RKO (cell line): Measurements from ENCODE around the gene FOXF1.

Source experiments
- DNase-seq: peaks from one replicate; pipeline ENCODE4 v3.0.0-alpha.2; 2016; ENCODE audit warnings: low spot score

FOXF1 gene

DNA sequence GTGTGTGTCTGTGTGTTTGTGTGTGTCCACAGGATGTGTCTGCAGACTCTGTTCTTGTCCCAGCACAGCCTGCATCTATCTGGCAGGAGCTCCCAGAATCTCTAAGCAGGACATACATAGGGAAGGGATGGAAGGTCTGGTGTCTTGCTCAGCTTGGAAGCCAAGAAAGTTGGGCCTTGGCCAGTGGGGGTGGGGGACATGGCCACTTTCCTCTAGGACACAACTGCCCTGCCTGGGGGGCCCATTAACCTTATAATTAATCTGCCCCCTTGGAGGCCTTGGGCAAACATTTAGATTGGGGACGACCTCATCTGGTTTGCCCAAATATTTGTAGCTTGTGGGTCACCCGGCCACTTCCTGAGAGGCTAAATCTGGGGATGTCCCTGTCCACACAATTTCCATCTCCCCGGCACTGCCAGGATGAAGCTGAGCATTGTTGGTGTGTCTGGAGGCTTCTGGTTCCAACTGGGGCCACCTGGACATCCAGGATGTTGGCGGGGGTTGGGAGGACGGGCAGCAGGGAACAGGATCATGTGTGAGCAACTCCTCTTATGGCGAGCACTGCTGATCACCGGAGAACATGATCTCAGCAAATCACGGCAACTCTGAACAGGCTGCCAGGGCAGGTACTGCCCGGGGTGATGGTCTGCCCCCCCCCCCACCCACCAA lies 17.2 kb upstream of the FOXF1 start:
- DNase-seq, result no peak

DNA sequence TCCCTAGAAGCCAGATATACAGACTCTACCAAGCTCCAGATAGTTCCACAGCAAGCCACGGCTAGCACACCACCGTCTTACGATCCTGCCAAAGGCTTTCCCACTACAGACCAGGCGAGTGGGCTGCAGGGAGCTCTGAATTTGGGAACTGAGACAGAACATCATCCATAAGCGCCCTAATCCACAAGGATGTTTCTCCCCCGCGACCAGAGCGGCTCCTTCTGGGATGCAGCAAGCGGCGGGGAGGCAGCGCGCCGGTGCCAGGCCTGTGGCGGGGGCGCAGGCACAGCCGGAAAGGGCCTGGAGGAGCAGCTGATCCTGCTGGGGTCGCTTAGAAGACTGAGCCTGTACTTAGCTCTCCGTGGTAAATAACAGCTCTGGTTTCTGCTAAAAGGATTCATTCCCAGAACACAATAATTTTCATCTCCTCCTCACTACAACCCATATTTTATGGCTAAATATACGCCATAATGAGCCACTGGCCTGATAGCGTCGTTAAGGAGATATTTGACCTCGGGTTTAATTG lies 16.2 kb upstream of the FOXF1 start:
- no peak for DNase-seq

DNA sequence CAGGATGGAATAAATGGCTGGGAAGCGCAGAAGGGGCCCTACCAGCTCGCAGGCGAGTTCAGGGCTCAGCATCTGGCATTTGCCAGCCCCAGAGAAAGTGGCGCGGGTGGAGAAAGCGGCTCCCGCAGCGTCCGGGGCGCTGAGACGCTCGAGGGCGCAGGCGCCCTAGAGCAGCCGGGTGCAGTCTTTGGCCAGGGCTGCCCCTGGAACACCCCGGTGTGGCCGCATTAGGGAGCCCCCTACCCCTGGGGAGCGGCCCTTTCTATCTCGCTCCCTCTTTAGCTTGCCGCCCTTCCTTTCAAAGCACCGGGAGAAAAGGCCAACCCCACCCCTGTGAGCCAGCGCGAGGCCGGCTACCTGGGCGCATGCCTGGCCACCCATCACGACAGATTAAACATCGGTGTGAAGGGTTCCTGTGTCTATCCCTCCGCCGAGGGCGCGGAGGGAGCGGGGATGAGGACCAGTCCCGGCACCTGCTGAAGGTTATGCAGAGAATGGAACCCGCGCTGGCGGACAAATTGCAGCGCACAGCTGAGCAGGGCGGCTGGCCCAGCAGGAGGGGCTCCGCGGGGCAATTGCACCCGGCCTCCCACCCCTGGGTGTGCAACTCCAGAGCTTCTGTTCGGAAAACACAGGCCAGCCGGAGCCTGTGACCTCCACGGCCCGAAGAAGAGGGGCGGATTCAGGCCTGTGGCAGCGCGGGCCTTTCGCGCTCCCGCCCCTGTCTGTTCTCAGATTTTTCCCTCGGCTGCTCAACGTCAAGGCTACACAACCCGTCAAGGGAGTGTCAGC lies 15.6 kb upstream of the FOXF1 start:
- no peak for DNase-seq

DNA sequence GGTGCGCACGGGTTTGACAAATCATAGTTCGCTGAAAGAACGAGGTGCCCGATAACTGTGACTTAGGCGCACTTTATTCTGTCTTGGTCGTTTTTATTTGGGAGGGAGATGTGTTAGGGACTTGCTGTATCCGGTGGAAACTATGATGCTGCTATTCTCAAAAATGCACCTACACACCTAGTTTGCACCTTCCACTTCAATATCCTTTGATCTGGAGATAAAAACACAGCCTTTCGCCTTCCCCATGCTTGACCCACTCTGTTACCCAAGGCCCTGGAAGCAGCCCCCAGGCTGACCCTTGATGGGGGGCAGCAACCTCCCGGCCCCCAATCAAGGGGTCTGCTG lies 15.0 kb upstream of the FOXF1 start:
- no peak for DNase-seq

DNA sequence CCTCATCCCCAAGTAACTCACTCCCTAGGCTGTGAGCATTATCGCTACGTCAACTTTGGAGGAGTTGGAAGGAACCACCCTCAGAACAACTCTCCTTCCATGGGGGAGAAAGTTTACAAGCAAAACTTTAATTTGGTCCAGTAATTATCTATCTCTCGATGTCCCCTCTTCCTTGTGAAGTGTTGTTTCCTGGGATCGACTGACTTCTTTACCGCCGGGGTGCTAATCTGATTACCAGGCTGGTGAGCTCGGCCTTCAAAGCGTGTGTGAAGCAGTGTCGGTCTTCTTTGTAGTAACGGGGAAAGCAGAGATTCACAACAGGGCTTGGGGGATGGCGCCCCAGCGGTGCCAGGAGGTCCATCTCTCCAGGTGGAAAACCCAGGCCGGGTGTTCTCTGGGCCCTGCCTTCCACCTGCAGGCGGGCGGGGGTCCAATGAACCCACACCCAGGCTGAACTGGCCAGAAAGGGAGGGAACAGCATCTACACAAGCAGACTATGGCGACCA lies 14.5 kb upstream of the FOXF1 start:
- no peak for DNase-seq

DNA sequence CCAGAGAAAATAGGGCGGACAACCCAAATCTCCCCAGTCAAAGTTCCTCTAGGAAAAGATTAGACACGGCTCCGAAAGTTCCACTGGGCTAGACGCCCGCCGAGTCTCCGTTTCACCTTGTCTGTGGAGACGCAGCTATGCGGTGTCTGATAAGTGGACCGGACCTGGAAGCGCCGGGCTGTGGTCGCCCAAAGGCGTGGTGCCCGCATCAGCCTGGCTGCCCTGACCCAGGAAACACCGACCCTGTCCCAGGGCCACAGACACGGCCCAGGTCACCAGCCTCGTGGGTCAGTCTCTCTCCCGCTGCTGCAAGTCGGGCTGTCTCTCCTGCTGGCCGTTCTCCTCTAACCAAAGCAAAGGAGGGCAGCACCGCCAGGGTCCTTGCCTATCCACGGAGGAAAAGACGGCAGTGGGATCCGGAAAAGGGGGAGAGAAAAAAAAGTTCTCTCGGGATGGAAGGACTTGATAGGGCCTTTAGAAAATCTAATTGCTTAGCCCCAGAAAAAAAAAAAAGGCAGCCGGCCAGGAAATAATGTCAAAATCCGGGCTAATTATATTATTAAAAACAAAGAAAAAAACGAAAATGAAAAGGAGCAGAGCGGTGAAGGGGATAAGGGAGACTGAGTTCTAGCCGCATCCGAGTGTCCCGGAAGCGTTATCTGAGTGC lies 13.9 kb upstream of the FOXF1 start:
- no peak for DNase-seq

DNA sequence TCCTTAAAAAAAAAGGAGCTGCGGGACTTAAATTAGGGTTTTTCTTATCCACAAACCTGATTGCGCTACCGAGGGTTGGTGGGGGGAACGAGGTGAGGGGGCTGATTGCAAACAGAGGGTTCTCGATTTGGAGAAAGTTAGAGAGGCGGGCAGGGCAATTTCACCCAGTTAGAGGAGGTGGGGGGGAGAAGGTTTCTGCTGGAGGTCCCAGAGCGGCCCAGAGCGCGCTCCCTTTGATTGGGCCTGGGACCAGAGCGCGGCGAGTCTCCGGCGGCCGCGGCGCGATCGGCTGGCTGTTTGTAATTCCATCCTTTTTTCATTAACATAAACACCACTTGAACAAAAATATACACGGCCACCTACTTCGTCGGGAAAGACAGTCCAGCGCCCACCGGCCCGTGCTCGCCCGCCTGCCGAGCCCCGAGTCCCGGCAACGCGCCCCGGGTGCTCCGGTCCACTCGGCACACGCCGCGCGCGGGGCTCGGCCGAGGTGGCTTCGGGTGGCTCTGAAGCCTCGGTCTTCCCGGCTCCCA lies 13.3 kb upstream of the FOXF1 start:
- DNase-seq, result no peak

DNA sequence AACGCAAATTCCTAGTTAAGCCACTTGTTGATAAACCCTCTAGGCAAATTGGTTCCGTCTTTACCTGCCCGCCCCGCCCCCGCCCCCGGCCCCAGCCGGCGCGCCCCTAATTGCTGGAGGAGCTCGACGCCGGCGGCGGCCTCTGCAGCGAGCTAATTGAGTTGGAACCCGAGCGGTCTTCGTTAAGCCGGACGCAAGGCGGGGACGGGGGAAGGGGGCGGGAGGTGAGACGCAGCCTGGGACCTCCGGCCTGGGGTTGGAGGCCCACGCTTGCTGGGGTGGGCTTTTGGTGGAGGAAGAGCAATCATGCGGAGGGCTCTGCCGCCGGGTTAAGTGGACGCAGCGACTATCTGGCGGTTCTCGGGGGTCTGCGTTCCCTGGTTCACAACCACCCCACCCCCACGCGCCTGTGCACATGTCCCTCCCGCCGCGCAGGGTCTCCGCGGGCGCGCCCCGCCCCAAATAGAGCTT lies 12.7 kb upstream of the FOXF1 start:
- no peak for DNase-seq

DNA sequence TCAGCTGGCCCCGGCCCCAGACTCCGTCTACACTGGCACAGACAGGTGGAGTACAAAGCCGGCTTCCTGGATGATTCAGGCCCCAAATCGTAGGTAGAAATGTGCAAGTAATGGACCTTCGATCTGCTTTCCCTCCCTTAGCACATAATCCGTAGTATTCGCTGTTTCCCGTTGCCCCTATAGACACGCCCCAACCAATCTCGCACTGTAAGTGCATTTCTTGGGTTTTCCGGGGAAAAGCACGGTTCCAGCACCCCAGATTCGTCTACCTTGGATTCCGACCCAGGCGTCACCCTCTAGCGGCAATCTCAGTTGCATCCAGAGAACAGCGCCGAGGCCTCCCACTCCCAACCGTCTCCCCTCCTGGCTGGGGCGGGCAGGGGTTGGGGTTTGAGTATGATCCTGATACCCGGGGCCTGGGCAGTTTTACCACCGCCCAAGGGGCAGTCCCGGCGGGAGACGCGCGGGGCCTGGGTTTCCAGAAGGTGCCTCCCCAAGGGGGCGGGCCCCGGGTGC lies 12.1 kb upstream of the FOXF1 start:
- no peak for DNase-seq

DNA sequence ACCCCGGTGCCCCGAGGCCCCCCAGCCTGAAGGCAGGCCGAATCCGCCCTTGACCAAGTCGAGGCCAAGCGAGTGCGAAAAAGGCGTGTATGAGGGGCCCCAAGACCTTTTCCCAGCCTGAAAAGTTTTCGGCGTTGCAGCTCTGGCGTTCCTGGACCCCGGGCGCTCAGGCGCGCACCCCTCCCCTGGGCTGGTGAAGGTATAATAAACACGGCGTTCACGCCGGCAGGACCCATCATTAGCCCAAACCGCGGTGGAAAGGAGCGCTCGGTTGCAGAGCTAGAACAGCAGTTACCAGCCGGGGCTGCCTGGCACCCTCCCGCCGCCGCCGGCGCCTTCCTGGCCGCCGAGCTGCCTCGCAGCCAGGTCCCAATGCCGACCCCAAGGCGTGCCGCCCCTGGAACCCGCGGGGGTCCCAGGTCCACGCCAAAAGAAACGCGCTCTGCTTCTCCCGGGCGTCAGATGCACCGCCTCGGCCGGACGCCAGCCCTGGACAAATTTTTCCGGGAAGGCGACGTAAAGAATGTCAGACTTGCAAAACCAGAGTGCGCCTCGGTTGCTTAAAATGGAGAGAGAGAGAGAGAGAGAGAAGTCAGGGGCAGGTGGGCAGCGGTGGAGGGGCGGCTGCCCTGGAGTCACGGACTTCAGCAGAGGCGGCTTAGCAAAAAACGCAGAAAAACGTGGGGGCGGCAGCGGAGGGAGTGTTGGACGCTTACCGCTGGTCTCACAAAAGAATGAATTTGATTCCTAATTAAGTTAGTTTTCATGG lies 11.5 kb upstream of the FOXF1 start:
- DNase-seq, result no peak

DNA sequence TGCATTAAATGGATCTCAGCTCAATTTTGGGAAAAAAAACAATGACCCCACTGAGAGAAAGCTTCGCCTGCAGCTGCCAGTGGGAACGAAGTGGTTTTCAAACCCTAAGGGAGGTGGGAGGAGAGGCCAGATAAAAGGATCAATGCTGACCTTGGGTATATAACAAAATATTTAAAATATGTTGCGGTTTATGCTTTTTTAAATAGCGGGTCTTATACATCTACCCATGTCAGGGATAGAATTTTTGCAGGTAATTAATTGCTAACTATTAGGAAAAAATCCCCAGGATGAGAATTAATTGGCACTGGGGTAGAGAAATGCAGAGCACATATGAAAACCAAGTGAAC lies 10.9 kb upstream of the FOXF1 start:
- no peak for DNase-seq

DNA sequence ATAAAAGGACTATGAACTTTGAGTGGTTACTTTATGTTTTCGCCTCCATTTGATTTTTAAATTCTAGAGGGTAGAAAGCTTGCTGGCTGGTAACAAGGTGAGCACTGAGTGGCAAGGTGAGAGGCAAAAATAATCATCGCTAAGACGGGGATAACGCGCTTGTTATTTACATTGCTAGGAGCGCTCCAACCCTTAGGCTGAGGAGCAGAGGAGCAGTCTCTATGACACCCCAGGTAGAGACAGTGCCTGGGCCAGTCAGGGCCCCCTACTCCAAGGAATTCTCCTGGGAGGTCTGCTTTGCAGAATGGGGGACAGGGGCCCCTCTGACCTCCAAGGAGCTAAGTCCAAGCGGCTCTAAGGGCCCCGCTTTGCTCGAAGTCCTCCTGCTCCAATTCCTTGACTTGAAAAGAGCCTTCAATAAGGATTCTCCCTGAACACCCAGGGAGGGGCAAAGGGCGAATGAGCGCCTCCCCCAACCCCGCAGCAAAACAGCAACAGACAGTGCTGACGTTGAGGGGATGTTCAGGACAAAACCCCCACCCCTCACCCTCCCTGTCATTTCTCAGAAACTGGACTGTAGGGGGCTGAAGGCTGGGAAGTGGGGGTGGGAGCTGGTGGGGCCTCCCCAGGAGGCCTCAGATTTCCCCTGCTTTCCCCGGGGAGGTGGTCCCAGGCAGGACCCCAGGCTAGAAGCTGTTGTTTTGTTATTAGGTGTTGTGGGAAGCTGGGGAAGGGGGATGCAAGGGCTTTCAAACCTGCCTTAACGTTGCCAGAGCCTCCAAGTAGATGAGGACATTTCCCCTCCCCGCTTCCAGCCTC lies 10.2 kb upstream of the FOXF1 start:
- no peak for DNase-seq

DNA sequence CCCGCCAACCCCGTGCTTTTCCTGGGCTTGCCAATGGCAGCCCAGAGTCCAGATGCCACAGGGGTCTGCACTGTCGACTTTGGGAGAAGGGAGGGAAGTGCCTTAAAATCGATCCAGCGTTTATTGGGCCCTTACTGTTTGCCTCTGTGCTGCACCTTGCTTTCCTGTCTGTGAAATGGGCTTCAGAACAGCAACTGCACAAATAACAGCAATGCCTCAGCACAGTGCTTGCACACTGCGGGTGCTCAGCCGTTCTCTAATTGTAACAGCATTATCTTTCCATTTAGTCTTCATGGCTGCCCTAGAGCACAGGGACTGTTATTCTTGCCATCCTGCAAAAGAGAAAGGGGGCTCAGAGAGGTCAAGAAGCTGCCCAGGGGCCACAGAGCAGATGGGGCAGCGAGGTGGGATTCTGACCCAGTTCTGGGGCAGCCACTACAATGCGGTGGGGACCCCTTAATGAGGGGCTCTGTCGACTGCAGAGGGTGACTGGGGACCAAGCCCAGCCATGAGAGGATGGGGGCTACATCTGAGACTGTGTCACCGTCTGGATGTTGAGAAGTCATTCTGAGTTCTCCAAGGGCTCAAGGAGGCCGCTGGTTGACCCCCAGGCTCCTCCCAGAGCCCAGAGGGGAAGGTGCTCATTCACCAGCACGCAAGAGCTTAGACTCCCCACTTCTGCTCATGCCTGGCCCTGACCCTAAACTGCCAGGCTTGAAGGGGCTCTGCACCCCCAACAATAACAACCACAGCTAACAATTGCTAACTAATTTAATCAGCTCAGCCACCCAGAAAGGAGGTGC lies 9.4 kb upstream of the FOXF1 start:
- DNase-seq, result no peak

DNA sequence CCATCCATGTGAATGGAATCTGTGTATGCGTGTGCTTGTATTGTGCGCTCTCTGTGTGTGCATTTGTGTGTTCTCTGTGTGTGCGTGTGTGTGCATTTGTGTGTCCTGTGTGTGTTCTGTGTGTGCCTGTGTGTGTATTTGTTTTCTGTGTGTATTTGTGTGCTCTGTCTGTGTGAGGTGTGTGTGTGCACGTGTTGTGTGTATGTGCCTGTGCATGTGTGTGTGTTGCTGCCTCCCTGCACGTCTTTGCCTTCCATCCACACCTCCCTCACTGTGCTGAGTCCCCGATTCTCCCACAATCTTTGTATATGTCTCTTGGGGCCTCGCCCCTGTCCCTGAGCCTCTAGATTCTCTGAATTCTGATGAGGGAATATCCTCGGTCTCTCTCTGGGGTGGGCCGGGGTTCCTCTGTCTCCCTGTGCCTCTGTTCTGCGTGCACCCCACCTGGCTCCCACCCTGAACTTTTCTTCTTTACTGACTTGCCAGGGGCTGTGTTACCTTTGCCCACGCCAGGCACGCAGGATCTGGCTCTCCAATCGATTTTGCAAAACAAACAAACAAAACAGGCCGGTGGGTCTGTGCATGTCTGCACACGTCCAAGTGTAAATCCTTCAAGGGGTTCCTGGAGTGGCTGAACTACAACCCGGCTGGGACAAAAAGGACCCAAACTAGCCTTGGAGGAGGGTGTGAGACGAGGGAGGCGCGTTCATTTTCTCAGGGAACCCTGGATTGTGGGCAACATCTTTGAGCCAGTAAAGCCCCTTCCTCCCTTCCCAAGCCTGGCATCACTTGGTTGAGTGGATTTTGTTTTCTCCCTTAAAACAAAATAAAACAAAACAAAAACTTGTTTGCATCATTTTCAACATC lies 8.1 kb upstream of the FOXF1 start:
- no peak for DNase-seq

DNA sequence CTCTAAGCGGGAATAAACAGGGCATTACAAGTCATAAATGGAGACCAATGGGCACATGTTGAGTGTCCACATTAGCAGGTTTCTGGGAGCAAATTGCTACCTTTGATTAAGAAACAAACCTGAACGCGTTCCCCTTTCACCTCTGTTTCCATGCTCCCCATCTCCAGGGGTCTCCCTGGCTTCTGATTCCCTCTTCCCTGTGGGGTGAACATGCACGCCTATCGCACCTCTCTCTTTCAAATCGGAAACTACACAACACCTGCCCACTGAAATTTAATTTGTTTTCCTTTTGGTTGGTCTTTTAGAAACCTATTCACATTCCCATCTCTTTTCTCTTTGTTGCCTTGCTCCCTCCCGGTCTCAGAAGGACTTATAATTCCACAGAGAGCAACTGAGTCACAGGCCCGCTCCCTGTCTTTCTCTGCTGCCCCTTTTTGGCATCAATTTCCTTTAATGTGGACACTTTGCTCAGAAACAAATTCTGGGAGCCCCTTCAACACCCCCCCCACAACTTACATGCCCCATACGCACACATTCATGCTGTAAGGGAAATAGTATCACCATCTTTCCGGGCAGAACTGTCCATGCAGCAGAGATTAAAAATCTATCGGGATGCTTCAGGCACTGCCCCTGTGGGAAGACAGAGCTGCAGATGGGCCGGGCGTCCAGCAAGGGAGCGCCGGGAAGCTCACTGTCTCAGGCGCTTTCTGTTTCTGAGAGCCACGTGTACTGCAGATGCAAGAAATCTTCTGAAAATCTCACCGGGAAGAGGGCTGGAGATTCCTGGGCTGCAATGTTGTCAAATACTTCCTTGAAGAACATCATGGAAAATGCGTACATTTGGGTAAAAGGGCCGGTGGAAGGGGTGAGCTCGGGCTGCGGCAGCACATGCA lies 7.2 kb upstream of the FOXF1 start:
- no peak for DNase-seq

DNA sequence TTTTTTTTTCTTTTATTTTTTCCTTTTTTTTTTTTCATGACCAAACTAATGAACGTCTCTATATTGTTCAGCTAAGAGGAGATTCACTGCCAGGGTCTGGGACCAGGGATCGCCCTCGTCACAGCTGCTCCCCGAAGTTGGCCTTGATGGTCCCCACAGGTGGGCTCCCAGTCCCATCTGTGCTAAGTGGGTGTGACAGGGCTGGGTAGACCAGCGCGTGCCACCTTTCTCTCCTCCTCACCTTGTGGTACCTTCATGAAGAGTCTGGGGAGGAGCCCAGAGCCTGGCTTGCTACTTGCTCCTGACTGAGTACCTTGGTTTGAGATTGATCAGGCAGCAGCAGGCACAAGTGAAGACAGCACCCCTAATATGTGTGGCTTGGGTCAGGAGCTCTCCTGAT lies 6.5 kb upstream of the FOXF1 start:
- no peak for DNase-seq

DNA sequence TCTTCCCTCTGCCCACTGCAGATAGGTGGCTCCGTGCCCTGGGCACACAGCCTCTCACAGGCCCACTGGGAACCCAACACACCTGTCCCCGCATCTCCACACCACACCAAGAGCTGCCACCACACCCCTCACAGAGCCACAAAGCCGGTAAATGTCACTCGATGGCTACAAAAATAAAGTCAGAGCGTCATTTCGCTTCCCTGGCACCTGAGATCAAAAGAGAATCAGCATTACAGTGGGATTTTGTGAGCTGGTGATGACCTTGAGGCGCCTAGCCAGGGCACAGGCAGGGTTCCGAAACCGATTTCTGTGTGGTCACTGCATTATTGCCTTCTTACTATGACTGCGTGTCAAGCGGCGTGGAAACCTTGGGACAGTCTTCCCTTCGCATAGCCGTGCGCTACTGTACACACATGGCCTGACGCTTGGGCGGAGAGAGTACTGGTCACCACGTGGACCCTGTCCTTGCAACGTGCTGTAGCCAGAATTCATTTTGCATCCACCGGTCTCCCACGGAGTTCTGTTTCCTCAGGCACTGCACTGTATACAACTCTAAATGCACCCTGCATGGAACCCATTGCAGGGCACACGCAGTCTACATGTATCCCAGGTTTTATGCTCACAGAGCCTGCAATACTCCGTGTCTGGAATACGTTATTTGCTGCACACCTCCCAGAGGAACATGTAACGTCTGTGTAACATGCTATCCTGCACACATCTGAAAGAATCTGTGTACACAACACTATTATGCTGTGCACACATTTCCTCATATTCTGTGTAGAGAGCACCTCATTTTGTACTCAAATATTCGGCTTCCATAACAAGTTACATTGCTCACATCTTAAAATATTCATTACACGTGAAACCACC lies 5.8 kb upstream of the FOXF1 start:
- no peak for DNase-seq
